SU-DHL-6 (cell line): ENCODE measurements around the gene NHSL2.

ENCODE experiments used
- EZH2phosphoT487 ChIP-seq: fragments of 200-600 bp; sonication (generic), shearing (Covaris generic); conservative IDR thresholded peaks from 2 replicates; pipeline ENCODE4 v1.6.1; 2018; ENCODE audit warnings: mild to moderate bottlenecking, antibody characterized with exemption, low read length, moderate library complexity, mixed read lengths
- TF ChIP-seq, protein P1 (sequence below): fragments of 200-600 bp; sonication (generic); IDR thresholded peaks from one replicate; pipeline ENCODE4 v1.5.1; 2017; ENCODE audit warnings: antibody characterized with exemption, mild to moderate bottlenecking, low read length, moderate library complexity; ENCODE audit not compliant: insufficient read depth, poor library complexity, severe bottlenecking

DNA sequence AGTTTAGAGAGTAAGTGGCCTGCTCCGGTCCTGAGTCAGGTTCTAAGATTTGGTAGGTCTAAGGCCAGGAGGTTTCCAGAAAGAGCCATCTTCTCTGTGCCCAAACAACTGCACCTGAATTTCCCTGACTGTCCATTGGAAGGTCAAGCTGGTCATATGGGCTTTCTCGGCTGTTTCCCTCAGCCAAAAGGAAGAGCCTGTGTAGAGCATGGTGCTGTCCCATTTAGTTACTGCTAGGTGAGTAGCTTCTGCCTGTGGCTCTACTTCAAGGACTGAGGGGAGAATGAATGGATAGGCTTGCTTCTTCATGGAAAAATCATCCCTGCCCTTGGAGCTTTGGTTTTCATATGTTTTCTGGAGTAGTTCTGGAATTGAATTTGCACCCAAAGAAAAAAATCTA lies 33.7 kb downstream of the NHSL2 start:
- TF ChIP-seq, protein P1, sequence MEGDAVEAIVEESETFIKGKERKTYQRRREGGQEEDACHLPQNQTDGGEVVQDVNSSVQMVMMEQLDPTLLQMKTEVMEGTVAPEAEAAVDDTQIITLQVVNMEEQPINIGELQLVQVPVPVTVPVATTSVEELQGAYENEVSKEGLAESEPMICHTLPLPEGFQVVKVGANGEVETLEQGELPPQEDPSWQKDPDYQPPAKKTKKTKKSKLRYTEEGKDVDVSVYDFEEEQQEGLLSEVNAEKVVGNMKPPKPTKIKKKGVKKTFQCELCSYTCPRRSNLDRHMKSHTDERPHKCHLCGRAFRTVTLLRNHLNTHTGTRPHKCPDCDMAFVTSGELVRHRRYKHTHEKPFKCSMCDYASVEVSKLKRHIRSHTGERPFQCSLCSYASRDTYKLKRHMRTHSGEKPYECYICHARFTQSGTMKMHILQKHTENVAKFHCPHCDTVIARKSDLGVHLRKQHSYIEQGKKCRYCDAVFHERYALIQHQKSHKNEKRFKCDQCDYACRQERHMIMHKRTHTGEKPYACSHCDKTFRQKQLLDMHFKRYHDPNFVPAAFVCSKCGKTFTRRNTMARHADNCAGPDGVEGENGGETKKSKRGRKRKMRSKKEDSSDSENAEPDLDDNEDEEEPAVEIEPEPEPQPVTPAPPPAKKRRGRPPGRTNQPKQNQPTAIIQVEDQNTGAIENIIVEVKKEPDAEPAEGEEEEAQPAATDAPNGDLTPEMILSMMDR, result no peak
- TF ChIP-seq EZH2phosphoT487, result no peak
